Activated CD8-positive, alpha-beta T cell treated with anti-CD3 and anti-CD28 coated beads for 36 hours (primary cell): Measurements from ENCODE around the gene COMTD1. TPM values are rescaled to one million over a fixed set of nuclear protein-coding genes. Genes with fewer than 3 reads are reported as not detected.
A peak's percentile ranks its signal among the peaks of the same experiment; 100 is the strongest.

Source experiments
- ATAC-seq: fragments of 200-7000 bp; cut with Tn5 transposase; one replicate; pipeline ENCODE4 v1.10.0; 2021; ENCODE audit warnings: mild to moderate bottlenecking, moderate library complexity
- CTCF ChIA-PET: fragments of 350-600 bp; sonication (Branson Sonifier 250); formaldehyde crosslinking; loops from one replicate; lab custom pipeline; 2021; ENCODE audit warnings: antibody characterized with exemption; lab: Charles Lee
- POLR2A ChIA-PET: fragments of 350-600 bp; sonication (Branson Sonifier 250); formaldehyde crosslinking; loops from one replicate; lab custom pipeline; 2021; ENCODE audit warnings: antibody characterized with exemption; lab: Charles Lee
- DNase-seq: peaks from one replicate; pipeline ENCODE4 v3.0.0-alpha.2; 2020
- H3K27ac Mint-ChIP-seq: one replicate; pipeline ENCODE4 v1.8.0; 2021; ENCODE audit warnings: mild to moderate bottlenecking, mixed read lengths
- H3K27me3 Mint-ChIP-seq: one replicate; pipeline ENCODE4 v1.8.0; 2021; ENCODE audit warnings: mixed read lengths
- H3K36me3 Mint-ChIP-seq: one replicate; pipeline ENCODE4 v1.8.0; 2021; ENCODE audit warnings: low read depth, mixed read lengths
- H3K4me1 Mint-ChIP-seq: one replicate; pipeline ENCODE4 v1.8.0; 2021; ENCODE audit warnings: low read depth, mixed read lengths
- H3K4me3 Mint-ChIP-seq: one replicate; pipeline ENCODE4 v1.8.0; 2021; ENCODE audit warnings: mild to moderate bottlenecking, moderate library complexity, mixed read lengths
- H3K9me3 Mint-ChIP-seq: one replicate; pipeline ENCODE4 v1.8.0; 2021; ENCODE audit warnings: mixed read lengths
- CTCF ChIP-seq: fragments of 200-600 bp; IDR thresholded peaks from one replicate; pipeline ENCODE4 v1.8.0; 2022; ENCODE audit warnings: antibody characterized with exemption, mild to moderate bottlenecking
- intact Hi-C: fragments of 100-400 bp; cut with micrococcal nuclease; formaldehyde crosslinking; loops from one replicate; pipeline ENCODE4 v1.10.0; 2022
- total RNA-seq, 2 experiments: library from RNA; stranded (reverse); gene quantifications; one replicate each; pipeline ENCODE4 v1.2.3, GENCODE V29; 2021

Gene COMTD1
- total RNA-seq, 2 experiments from 2014 or later = 54.5 to 58.1 TPM

GRCh38 chr10:75229971-75230370 lies 5.8 kb downstream of the COMTD1 start:
- H3K27ac Mint-ChIP-seq = peak overlapping the region; percentile 66
- H3K36me3 Mint-ChIP-seq = peaks cover 50% of the 10 kb centered on the region
- H3K4me3 Mint-ChIP-seq = no peak overlapping the region
- POLR2A ChIA-PET = interaction anchor here (1.2 to 11.3 kb wide), 3 partner anchors 11 to 43 kb away, joined by 6 to 106 read pairs (median 12); partner anchors contain the start of gene VDAC2
- ATAC-seq = no peak
- H3K4me1 Mint-ChIP-seq = peaks cover 49% of the 10 kb centered on the region
- H3K27me3 Mint-ChIP-seq = no peaks in the 10 kb centered on the region
- no peak for DNase-seq
- CTCF ChIA-PET = interaction anchor here (0.6 to 9.1 kb wide), 14 partner anchors 10 to 118 kb away, joined by 3 to 118 read pairs (median 6); partner anchors contain the start of genes SAMD8 and VDAC2
- intact Hi-C loops = loop anchor here (1.0 to 5.0 kb wide), 2 partner anchors 42 to 118 kb away; partner anchors contain the start of gene SAMD8
- no peak for TF ChIP-seq CTCF
- no peaks in the 10 kb centered on the region for H3K9me3 Mint-ChIP-seq

- peaks cover 61% of the 10 kb centered on the region for H3K36me3 Mint-ChIP-seq
Measured at GRCh38 chr10:75228834-75229233, 6.9 kb downstream of the COMTD1 start.

GRCh38 chr10:75228278-75228677 lies 7.5 kb downstream of the COMTD1 start:
- H3K36me3 Mint-ChIP-seq = peaks cover 61% of the 10 kb centered on the region

More at GRCh38 chr10:75228834-75229233, 6.9 kb downstream of the COMTD1 start:
- DNase-seq = no peak
- Mint-ChIP-seq H3K4me3 (no peak overlapping the region), H3K4me1 (peaks cover 61% of the 10 kb centered on the region), H3K27me3 (no peaks in the 10 kb centered on the region), H3K27ac (peak overlapping the region; percentile 90), H3K9me3 (no peaks in the 10 kb centered on the region)
- no peak for TF ChIP-seq CTCF
- intact Hi-C loops = no loop called here
- CTCF ChIA-PET = interaction anchor here (1.4 to 4.5 kb wide), 3 partner anchors 19 to 117 kb away, joined by 5 to 29 read pairs (median 10); partner anchors contain the start of gene SAMD8
- ATAC-seq = no peak
- POLR2A ChIA-PET = interaction anchor here (3.9 to 11.3 kb wide), 2 partner anchors 12 to 18 kb away, joined by 32 to 106 read pairs; partner anchors contain the start of gene VDAC2

GRCh38 chr10:75226656-75227055 lies 9.1 kb downstream of the COMTD1 start:
- no peaks in the 10 kb centered on the region for H3K9me3 Mint-ChIP-seq
- CTCF ChIA-PET = interaction anchor here (0.6 to 4.5 kb wide), 6 partner anchors 9 to 1069 kb away, joined by 3 to 29 read pairs (median 5); partner anchors contain the start of genes COMTD1 and VDAC2
- no peak overlapping the region for H3K4me3 Mint-ChIP-seq
- intact Hi-C loops = no loop called here
- POLR2A ChIA-PET = interaction anchor here (0.6 to 6.2 kb wide), 4 partner anchors 10 to 44 kb away, joined by 3 to 56 read pairs (median 18); partner anchors contain the start of gene VDAC2
- H3K27ac Mint-ChIP-seq = peak overlapping the region; percentile 52
- TF ChIP-seq CTCF = no peak
- H3K36me3 Mint-ChIP-seq = peaks cover 64% of the 10 kb centered on the region
- H3K27me3 Mint-ChIP-seq = no peaks in the 10 kb centered on the region
- no peak for DNase-seq
- no peak for ATAC-seq
- H3K4me1 Mint-ChIP-seq = peaks cover 63% of the 10 kb centered on the region

More at GRCh38 chr10:75228278-75228677, 7.5 kb downstream of the COMTD1 start:
- H3K27me3 Mint-ChIP-seq = no peaks in the 10 kb centered on the region
- peaks cover 61% of the 10 kb centered on the region for H3K4me1 Mint-ChIP-seq
- POLR2A ChIA-PET = interaction anchor here (3.9 to 11.3 kb wide), 2 partner anchors 12 to 18 kb away, joined by 32 to 106 read pairs; partner anchors contain the start of gene VDAC2
- TF ChIP-seq CTCF = no peak
- H3K27ac Mint-ChIP-seq = peak overlapping the region; percentile 90
- H3K4me3 Mint-ChIP-seq = no peak overlapping the region
- DNase-seq (no peak), ATAC-seq (no peak)
- intact Hi-C loops = no loop called here
- H3K9me3 Mint-ChIP-seq = no peaks in the 10 kb centered on the region
- CTCF ChIA-PET = interaction anchor here (1.4 to 4.5 kb wide), 2 partner anchors 19 to 41 kb away, joined by 5 to 29 read pairs; no protein-coding TSS in a partner anchor

GRCh38 chr10:75226095-75226494 lies 9.7 kb downstream of the COMTD1 start:
- peak overlapping the region; percentile 45 for H3K27ac Mint-ChIP-seq
- H3K27me3 Mint-ChIP-seq = no peaks in the 10 kb centered on the region
- peaks cover 60% of the 10 kb centered on the region for H3K36me3 Mint-ChIP-seq
- TF ChIP-seq CTCF = no peak
- intact Hi-C loops = no loop called here
- DNase-seq (no peak), ATAC-seq (no peak)
- H3K4me3 Mint-ChIP-seq = no peak overlapping the region
- POLR2A ChIA-PET = interaction anchor here (3.9 to 6.2 kb wide), 2 partner anchors 10 to 15 kb away, joined by 32 to 56 read pairs; partner anchors contain the start of gene VDAC2
- CTCF ChIA-PET = interaction anchor here (0.6 to 4.5 kb wide), 7 partner anchors 10 to 1069 kb away, joined by 3 to 29 read pairs (median 6); partner anchors contain the start of genes COMTD1 and VDAC2
- H3K9me3 Mint-ChIP-seq = no peaks in the 10 kb centered on the region
- peaks cover 62% of the 10 kb centered on the region for H3K4me1 Mint-ChIP-seq
